ENCODE measurements around the gene ERC1. TPM values are rescaled to one million over a fixed set of nuclear protein-coding genes. Genes with fewer than 3 reads are reported as not detected.

Gene ERC1
- total RNA-seq, 1 donor from 2014 or later = 30.8 TPM

DNA sequence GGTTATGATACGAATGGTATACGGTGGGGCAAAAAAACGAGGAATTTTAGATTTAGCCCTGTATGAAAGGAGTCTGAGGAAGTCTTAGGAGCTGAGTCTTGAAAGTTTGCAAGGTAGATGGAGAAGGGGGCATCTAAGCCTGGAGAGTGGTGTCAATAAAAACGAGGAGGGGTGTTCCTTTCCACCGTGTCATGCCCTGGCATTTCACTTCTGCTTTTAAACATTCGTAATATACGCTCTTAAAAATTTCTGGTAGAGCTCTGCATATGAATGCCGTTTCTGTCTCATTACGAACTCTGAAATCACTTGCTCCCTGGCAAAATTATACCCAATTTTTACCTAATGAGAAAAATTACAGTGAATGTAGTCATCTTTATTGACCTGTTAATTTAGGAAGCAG lies 170.2 kb downstream of the ERC1 start:
- Mint-ChIP-seq H3K4me1 (no peaks in the 10 kb centered on the region), H3K27me3 (no peaks in the 10 kb centered on the region), H3K36me3 (ENCODE audit: low read depth) (peaks cover 2% of the 10 kb centered on the region), H3K27ac (no peak overlapping the region), H3K9me3 (no peaks in the 10 kb centered on the region), H3K4me3 (no peak overlapping the region)
- DNase-seq = no peak
- intact Hi-C loops (cut with micrococcal nuclease) = no loop called here

GRCh38 chr12:1162081-1162760 lies 171.2 kb downstream of the ERC1 start:
- H3K36me3 Mint-ChIP-seq (ENCODE audit: low read depth) = peaks cover 2% of the 10 kb centered on the region
- H3K27me3 Mint-ChIP-seq = no peaks in the 10 kb centered on the region
- intact Hi-C loops (cut with micrococcal nuclease) = no loop called here
- H3K9me3 Mint-ChIP-seq = no peaks in the 10 kb centered on the region
- no peaks in the 10 kb centered on the region for H3K4me1 Mint-ChIP-seq
- DNase-seq = no peak
- H3K4me3 Mint-ChIP-seq = no peak overlapping the region
- no peak overlapping the region for H3K27ac Mint-ChIP-seq

- no peak overlapping the region for H3K4me3 Mint-ChIP-seq
- H3K9me3 Mint-ChIP-seq = no peaks in the 10 kb centered on the region
- intact Hi-C loops (cut with micrococcal nuclease) = no loop called here
- no peak for DNase-seq
- H3K36me3 Mint-ChIP-seq (ENCODE audit: low read depth) = peaks cover 5% of the 10 kb centered on the region
- H3K27ac Mint-ChIP-seq = no peak overlapping the region
- no peaks in the 10 kb centered on the region for H3K4me1 Mint-ChIP-seq
- H3K27me3 Mint-ChIP-seq = no peaks in the 10 kb centered on the region
Measured at GRCh38 chr12:1167784-1168183, 176.8 kb downstream of the ERC1 start.

DNA sequence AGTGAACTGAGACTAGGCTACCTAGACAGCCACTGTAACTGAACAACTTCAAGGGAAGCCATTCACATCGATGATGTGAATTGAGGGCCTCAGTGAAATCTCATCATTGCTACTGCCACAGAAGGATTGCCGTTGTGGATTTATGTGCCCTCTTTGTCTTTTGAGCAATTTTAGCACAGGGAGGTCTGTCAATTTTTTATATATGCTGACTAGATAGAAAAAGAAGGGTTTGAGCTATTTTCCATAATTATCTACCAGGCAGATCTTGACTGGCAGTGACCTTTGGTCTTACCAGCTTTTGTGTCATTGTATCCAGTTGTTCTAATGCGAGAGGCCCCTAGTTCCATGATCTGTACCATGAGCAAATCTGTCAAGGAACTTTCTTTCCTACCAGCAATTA lies 179.4 kb downstream of the ERC1 start:
- Mint-ChIP-seq H3K27me3 (no peaks in the 10 kb centered on the region), H3K9me3 (no peaks in the 10 kb centered on the region), H3K36me3 (ENCODE audit: low read depth) (peaks cover 4% of the 10 kb centered on the region), H3K4me3 (no peak overlapping the region), H3K4me1 (no peaks in the 10 kb centered on the region), H3K27ac (no peak overlapping the region)
- intact Hi-C loops (cut with micrococcal nuclease) = no loop called here
- no peak for DNase-seq

GRCh38 chr12:1171657-1172408 lies 180.8 kb downstream of the ERC1 start:
- no peaks in the 10 kb centered on the region for H3K27me3 Mint-ChIP-seq
- no peak overlapping the region for H3K27ac Mint-ChIP-seq
- intact Hi-C loops (cut with micrococcal nuclease) = no loop called here
- peaks cover 10% of the 10 kb centered on the region for H3K36me3 Mint-ChIP-seq (ENCODE audit: low read depth)
- H3K4me1 Mint-ChIP-seq = no peaks in the 10 kb centered on the region
- DNase-seq = no peak
- no peak overlapping the region for H3K4me3 Mint-ChIP-seq
- no peaks in the 10 kb centered on the region for H3K9me3 Mint-ChIP-seq

GRCh38 chr12:1173781-1174617 lies 183.0 kb downstream of the ERC1 start:
- H3K9me3 Mint-ChIP-seq = no peaks in the 10 kb centered on the region
- no peaks in the 10 kb centered on the region for H3K4me1 Mint-ChIP-seq
- H3K36me3 Mint-ChIP-seq (ENCODE audit: low read depth) = peaks cover 10% of the 10 kb centered on the region
- intact Hi-C loops (cut with micrococcal nuclease) = no loop called here
- H3K4me3 Mint-ChIP-seq = no peak overlapping the region
- no peak for DNase-seq
- no peaks in the 10 kb centered on the region for H3K27me3 Mint-ChIP-seq
- H3K27ac Mint-ChIP-seq = no peak overlapping the region

GRCh38 chr12:1174659-1175058 lies 183.6 kb downstream of the ERC1 start:
- intact Hi-C loops (cut with micrococcal nuclease) = no loop called here
- DNase-seq = no peak
- Mint-ChIP-seq H3K36me3 (ENCODE audit: low read depth) (peaks cover 6% of the 10 kb centered on the region), H3K4me3 (no peak overlapping the region), H3K27ac (no peak overlapping the region), H3K9me3 (no peaks in the 10 kb centered on the region), H3K27me3 (no peaks in the 10 kb centered on the region), H3K4me1 (no peaks in the 10 kb centered on the region)

DNA sequence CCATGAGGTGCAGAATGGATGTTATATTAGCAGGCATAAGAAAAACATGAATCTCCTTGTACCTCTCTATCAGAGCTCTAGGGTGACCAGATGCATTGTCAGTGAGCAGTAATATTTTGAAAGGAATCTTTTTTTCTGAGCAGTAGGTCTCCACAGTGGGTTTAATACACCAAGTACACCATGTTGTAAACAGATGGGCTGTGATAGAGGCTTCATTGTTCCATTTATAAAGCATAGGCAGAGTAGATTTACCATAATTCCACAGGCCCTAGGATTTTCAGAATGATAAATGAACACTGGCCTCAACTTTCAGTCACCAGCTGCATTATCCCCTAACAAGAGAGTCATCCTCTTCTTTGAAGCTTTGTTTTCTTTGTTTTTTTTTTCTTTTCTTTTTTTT lies 185.2 kb downstream of the ERC1 start:
- no peaks in the 10 kb centered on the region for H3K9me3 Mint-ChIP-seq
- no peaks in the 10 kb centered on the region for H3K27me3 Mint-ChIP-seq
- no peak overlapping the region for H3K27ac Mint-ChIP-seq
- DNase-seq = no peak
- H3K4me3 Mint-ChIP-seq = no peak overlapping the region
- peaks cover 11% of the 10 kb centered on the region for H3K36me3 Mint-ChIP-seq (ENCODE audit: low read depth)
- H3K4me1 Mint-ChIP-seq = no peaks in the 10 kb centered on the region
- intact Hi-C loops (cut with micrococcal nuclease) = no loop called here

GRCh38 chr12:1179128-1179527 lies 188.1 kb downstream of the ERC1 start:
- no peak for DNase-seq
- Mint-ChIP-seq H3K27me3 (no peaks in the 10 kb centered on the region), H3K36me3 (ENCODE audit: low read depth) (peaks cover 14% of the 10 kb centered on the region), H3K27ac (no peak overlapping the region), H3K4me1 (no peaks in the 10 kb centered on the region), H3K4me3 (no peak overlapping the region), H3K9me3 (no peaks in the 10 kb centered on the region)
- intact Hi-C loops (cut with micrococcal nuclease) = no loop called here

DNA sequence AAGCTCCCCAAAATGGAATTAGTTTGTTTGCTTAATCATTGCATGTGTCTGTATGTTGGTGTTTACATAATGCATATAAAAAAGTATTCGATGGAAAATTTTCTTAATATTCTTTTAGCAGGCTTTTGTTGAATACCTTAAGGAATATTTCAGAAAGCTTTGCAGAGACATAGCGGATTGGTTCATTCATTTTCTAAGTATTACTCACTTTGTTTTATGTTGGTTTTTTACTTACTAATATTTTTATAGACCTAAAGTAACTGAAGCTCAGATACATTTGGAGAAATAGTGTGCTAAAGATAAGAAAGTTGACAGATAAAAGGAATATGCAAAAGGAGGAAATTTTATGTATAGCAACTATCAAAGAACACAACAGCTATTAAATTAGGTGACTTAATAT lies 191.0 kb downstream of the ERC1 start:
- Mint-ChIP-seq H3K27me3 (no peaks in the 10 kb centered on the region), H3K9me3 (no peaks in the 10 kb centered on the region), H3K36me3 (ENCODE audit: low read depth) (peaks cover 13% of the 10 kb centered on the region), H3K4me3 (no peak overlapping the region), H3K27ac (no peak overlapping the region), H3K4me1 (no peaks in the 10 kb centered on the region)
- intact Hi-C loops (cut with micrococcal nuclease) = no loop called here
- DNase-seq = no peak

GRCh38 chr12:1184402-1184801 lies 193.4 kb downstream of the ERC1 start:
- Mint-ChIP-seq H3K27me3 (no peaks in the 10 kb centered on the region), H3K27ac (no peak overlapping the region), H3K36me3 (ENCODE audit: low read depth) (peaks cover 16% of the 10 kb centered on the region), H3K4me3 (no peak overlapping the region), H3K4me1 (peaks cover 2% of the 10 kb centered on the region), H3K9me3 (no peaks in the 10 kb centered on the region)
- intact Hi-C loops (cut with micrococcal nuclease) = no loop called here
- no peak for DNase-seq

GRCh38 chr12:1185460-1186182 lies 194.6 kb downstream of the ERC1 start:
- peaks cover 17% of the 10 kb centered on the region for H3K36me3 Mint-ChIP-seq (ENCODE audit: low read depth)
- intact Hi-C loops (cut with micrococcal nuclease) = no loop called here
- H3K4me3 Mint-ChIP-seq = no peak overlapping the region
- no peaks in the 10 kb centered on the region for H3K9me3 Mint-ChIP-seq
- H3K27ac Mint-ChIP-seq = no peak overlapping the region
- DNase-seq = no peak
- H3K27me3 Mint-ChIP-seq = no peaks in the 10 kb centered on the region
- peaks cover 2% of the 10 kb centered on the region for H3K4me1 Mint-ChIP-seq

GRCh38 chr12:1186298-1186697 lies 195.3 kb downstream of the ERC1 start:
- H3K9me3 Mint-ChIP-seq = no peaks in the 10 kb centered on the region
- no peak overlapping the region for H3K4me3 Mint-ChIP-seq
- no peak for DNase-seq
- H3K27me3 Mint-ChIP-seq = no peaks in the 10 kb centered on the region
- H3K27ac Mint-ChIP-seq = no peak overlapping the region
- intact Hi-C loops (cut with micrococcal nuclease) = no loop called here
- peaks cover 2% of the 10 kb centered on the region for H3K4me1 Mint-ChIP-seq
- H3K36me3 Mint-ChIP-seq (ENCODE audit: low read depth) = peaks cover 17% of the 10 kb centered on the region

Measured in activated CD4-positive, alpha-beta T cell treated with anti-CD3 and anti-CD28 coated beads, Interleukin-2, amount 10 ng/mL, durations not matched to agents 24 days and 14 days (primary cell).